Measurements from ENCODE around the gene PMPCA.

Gene PMPCA

GRCh38 chr9:136395020-136395340, 15.5 kb upstream of the PMPCA start:
- TF ChIP-seq ZNF513 (tag by site-specific recombination; IDR thresholded peaks at IDR 0.05) (no peak), HOXA7 (CRISPR knock-in tag; IDR thresholded peaks at IDR 0.05; ENCODE audit: borderline replicate concordance) (no peak), ZNF776 (tag by site-specific recombination; IDR thresholded peaks at IDR 0.05; ENCODE audit: borderline replicate concordance) (no peak), ZBTB26 (tag by site-specific recombination; optimal IDR thresholded peaks at IDR 0.05) (no peak), MEIS1 (CRISPR knock-in tag; IDR thresholded peaks at IDR 0.05; ENCODE audit: borderline replicate concordance) (no peak), ZNF791 (tag by site-specific recombination; IDR thresholded peaks at IDR 0.05) (no peak), ZNF426 (tag by site-specific recombination; IDR thresholded peaks at IDR 0.05) (no peak), ZNF580 (tag by site-specific recombination; IDR thresholded peaks at IDR 0.05) (no peak), IKZF3 (tag by site-specific recombination; IDR thresholded peaks at IDR 0.05) (no peak), ZNF621 (tag by site-specific recombination; IDR thresholded peaks at IDR 0.05) (no peak), KLF1 (tag by site-specific recombination; IDR thresholded peaks at IDR 0.05) (no peak), ZNF202 (tag by site-specific recombination; IDR thresholded peaks at IDR 0.05; ENCODE audit: borderline replicate concordance) (no peak), ZNF324 (tag by site-specific recombination; IDR thresholded peaks at IDR 0.05) (no peak)
- TF ChIP-seq, protein P1, sequence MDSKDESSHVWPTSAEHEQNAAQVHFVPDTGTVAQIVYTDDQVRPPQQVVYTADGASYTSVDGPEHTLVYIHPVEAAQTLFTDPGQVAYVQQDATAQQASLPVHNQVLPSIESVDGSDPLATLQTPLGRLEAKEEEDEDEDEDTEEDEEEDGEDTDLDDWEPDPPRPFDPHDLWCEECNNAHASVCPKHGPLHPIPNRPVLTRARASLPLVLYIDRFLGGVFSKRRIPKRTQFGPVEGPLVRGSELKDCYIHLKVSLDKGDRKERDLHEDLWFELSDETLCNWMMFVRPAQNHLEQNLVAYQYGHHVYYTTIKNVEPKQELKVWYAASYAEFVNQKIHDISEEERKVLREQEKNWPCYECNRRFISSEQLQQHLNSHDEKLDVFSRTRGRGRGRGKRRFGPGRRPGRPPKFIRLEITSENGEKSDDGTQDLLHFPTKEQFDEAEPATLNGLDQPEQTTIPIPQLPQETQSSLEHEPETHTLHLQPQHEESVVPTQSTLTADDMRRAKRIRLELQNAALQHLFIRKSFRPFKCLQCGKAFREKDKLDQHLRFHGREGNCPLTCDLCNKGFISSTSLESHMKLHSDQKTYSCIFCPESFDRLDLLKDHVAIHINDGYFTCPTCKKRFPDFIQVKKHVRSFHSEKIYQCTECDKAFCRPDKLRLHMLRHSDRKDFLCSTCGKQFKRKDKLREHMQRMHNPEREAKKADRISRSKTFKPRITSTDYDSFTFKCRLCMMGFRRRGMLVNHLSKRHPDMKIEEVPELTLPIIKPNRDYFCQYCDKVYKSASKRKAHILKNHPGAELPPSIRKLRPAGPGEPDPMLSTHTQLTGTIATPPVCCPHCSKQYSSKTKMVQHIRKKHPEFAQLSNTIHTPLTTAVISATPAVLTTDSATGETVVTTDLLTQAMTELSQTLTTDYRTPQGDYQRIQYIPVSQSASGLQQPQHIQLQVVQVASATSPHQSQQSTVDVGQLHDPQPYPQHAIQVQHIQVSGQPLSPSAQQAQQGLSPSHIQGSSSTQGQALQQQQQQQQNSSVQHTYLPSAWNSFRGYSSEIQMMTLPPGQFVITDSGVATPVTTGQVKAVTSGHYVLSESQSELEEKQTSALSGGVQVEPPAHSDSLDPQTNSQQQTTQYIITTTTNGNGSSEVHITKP (tag by site-specific recombination; IDR thresholded peaks at IDR 0.05): no peak
- TF ChIP-seq, protein P2, sequence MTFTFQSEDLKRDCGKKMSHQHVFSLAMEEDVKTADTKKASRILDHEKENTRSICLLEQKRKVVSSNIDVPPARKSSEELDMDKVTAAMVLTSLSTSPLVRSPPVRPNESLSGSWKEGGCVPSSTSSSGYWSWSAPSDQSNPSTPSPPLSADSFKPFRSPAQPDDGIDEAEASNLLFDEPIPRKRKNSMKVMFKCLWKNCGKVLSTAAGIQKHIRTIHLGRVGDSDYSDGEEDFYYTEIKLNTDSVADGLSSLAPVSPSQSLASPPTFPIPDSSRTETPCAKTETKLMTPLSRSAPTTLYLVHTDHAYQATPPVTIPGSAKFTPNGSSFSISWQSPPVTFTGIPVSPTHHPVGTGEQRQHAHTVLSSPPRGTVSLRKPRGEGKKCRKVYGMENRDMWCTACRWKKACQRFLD (tag by site-specific recombination; IDR thresholded peaks at IDR 0.05): no peak
- ChIA-PET CTCF (no interaction called here), POLR2A (interaction anchor here (2.2 to 3.4 kb wide), 2 partner anchors 24 to 32 kb away, joined by 8 to 10 read pairs; partner anchors contain the start of gene DNLZ)
- no peaks in the 10 kb centered on the region for H3K4me1 ChIP-seq (ENCODE audit: control insufficient read depth, insufficient read depth, low read length)
- no peak overlapping the region for H3K4me3 ChIP-seq (ENCODE audit: low read depth, low read length)
- H3K36me3 ChIP-seq (ENCODE audit: control insufficient read depth in 2 of 2, insufficient read depth in 1 of 2, low read length in 2 of 2): peaks cover 14 to 83% of the 10 kb centered on the region in 2 experiments
- no peaks in the 10 kb centered on the region for H3K9me3 ChIP-seq (ENCODE audit: control insufficient read depth, insufficient read depth, low read depth, low read length)
- no peak overlapping the region for H3K27ac ChIP-seq (ENCODE audit: extremely low read depth, low read depth, low read length)

- Histone ChIP-seq H3K9me3 (ENCODE audit: control insufficient read depth, insufficient read depth, low read depth, low read length) (no peaks in the 10 kb centered on the region), H3K4me3 (ENCODE audit: low read depth, low read length) (no peak overlapping the region), H3K4me1 (ENCODE audit: control insufficient read depth, insufficient read depth, low read length) (no peaks in the 10 kb centered on the region), H3K36me3 (ENCODE audit: control insufficient read depth in 2 of 2, insufficient read depth in 1 of 2, low read length in 2 of 2) (peaks cover 14 to 81% of the 10 kb centered on the region in 2 experiments), H3K27ac (ENCODE audit: extremely low read depth, low read depth, low read length) (no peak overlapping the region)
- TF ChIP-seq KLF9 (tag by site-specific recombination; IDR thresholded peaks at IDR 0.05; ENCODE audit: low read depth) (no peak), ZNF311 (tag by site-specific recombination; IDR thresholded peaks at IDR 0.05; ENCODE audit: borderline replicate concordance) (no peak), SETDB1 (IDR thresholded peaks at IDR 0.05; ENCODE audit: insufficient read length, low read length) (no peak), ZNF214 (tag by site-specific recombination; IDR thresholded peaks at IDR 0.05; ENCODE audit: borderline replicate concordance) (no peak), SP7 (tag by site-specific recombination; IDR thresholded peaks at IDR 0.05) (no peak), OSR2 (tag by site-specific recombination; IDR thresholded peaks at IDR 0.05) (no peak), ZNF621 (tag by site-specific recombination; IDR thresholded peaks at IDR 0.05) (no peak)
- ChIA-PET CTCF (interaction anchor here (0.8 to 3.3 kb wide), 3 partner anchors 18 to 56 kb away, joined by 4 to 13 read pairs (median 7); partner anchors contain the start of gene DNLZ), POLR2A (interaction anchor here (1.1 to 3.4 kb wide), 5 partner anchors 8 to 33 kb away, joined by 3 to 10 read pairs (median 7); partner anchors contain the start of genes DNLZ, ENTR1 and PMPCA)
Measured at GRCh38 chr9:136395345-136396218, 14.9 kb upstream of the PMPCA start.
